Measurements from ENCODE around the gene NCDN. TPM values are rescaled to one million over a fixed set of nuclear protein-coding genes. Genes with fewer than 3 reads are reported as not detected.
A peak's percentile ranks its signal among the peaks of the same experiment; 100 is the strongest.

NCDN gene
- total RNA-seq, 1 experiment from 2014 or later, result 12.8 TPM

DNA sequence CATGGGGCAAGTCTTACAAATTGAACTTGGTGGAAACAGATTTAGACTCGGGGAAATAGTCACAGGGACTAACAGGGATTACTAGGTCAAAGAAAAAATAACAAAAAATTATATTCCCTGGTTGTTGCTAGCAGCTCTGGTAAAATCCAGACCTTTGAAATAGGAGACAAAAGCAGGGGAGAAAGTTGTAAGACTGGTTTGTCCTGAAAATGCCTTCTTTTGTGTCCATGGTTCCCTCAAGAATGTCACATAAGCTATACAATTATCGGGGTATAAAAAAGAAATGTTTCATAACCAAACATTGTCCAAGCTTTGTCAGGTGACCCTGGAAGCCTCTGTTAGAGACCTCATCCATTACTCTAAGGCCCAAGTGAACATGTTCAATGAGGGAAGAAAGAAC lies 33.5 kb upstream of the NCDN start:
- Mint-ChIP-seq H3K4me3 (ENCODE audit: unreplicated experiment) (peak overlapping the region; percentile 13), H3K9me3 (ENCODE audit: unreplicated experiment) (peaks cover 27% of the 10 kb centered on the region), H3K27ac (ENCODE audit: unreplicated experiment) (peak overlapping the region; percentile 36), H3K4me1 (ENCODE audit: low read depth, unreplicated experiment) (peaks cover 31% of the 10 kb centered on the region), H3K36me3 (ENCODE audit: insufficient read depth, unreplicated experiment) (peaks cover 20% of the 10 kb centered on the region), H3K27me3 (ENCODE audit: insufficient read depth, unreplicated experiment) (no peaks in the 10 kb centered on the region)
- no peaks in the 10 kb centered on the region for H3K9me3 ChIP-seq
- ChIA-PET POLR2A (no interaction called here), CTCF (no interaction called here)
- TF ChIP-seq, protein P1, sequence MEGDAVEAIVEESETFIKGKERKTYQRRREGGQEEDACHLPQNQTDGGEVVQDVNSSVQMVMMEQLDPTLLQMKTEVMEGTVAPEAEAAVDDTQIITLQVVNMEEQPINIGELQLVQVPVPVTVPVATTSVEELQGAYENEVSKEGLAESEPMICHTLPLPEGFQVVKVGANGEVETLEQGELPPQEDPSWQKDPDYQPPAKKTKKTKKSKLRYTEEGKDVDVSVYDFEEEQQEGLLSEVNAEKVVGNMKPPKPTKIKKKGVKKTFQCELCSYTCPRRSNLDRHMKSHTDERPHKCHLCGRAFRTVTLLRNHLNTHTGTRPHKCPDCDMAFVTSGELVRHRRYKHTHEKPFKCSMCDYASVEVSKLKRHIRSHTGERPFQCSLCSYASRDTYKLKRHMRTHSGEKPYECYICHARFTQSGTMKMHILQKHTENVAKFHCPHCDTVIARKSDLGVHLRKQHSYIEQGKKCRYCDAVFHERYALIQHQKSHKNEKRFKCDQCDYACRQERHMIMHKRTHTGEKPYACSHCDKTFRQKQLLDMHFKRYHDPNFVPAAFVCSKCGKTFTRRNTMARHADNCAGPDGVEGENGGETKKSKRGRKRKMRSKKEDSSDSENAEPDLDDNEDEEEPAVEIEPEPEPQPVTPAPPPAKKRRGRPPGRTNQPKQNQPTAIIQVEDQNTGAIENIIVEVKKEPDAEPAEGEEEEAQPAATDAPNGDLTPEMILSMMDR (IDR thresholded peaks at IDR 0.05; ENCODE audit: insufficient read depth in 1 of 2, low read depth in 1 of 2, low read length in 1 of 2, severe bottlenecking in 1 of 2, unreplicated experiment in 1 of 2), result no peak
- peaks cover 9% of the 10 kb centered on the region for H3K4me1 ChIP-seq
- no peaks in the 10 kb centered on the region for H3K36me3 ChIP-seq (ENCODE audit: control insufficient read depth, insufficient read depth, low read length)
- intact Hi-C loops (cut with micrococcal nuclease; ENCODE audit: unreplicated experiment), result no loop called here
- no TSS peak for BruUV-seq (replicated peaks)
- H3K4me3 ChIP-seq (ENCODE audit: low read depth, low read length), result no peak overlapping the region
- DNase-seq, result peak in 1 of 2 experiments; percentile 34
- H3K27me3 ChIP-seq (replicated peaks; ENCODE audit: control insufficient read depth, insufficient read depth, low read length), result no peaks in the 10 kb centered on the region

DNA sequence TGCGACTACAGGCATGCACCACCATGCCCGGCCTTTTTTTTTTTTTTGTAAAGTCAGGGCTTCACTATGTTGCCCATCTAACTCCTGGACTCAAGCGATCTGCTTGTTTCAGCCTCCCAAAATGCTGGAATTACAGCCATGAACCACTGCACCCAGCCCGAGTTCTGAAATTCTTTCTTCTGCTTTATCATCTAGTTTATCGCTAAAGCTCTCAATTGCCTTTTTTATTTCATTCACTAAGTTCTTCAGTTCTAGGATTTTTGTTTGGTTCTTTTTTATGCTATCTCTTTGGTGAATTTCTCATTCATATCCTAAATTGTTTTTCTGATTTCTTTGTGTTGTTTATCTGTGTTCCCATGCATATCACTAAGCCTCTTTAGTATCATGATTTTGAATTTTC lies 27.4 kb upstream of the NCDN start:
- BruUV-seq (replicated peaks), result no TSS peak
- Histone ChIP-seq H3K9me3 (no peaks in the 10 kb centered on the region), H3K4me1 (no peaks in the 10 kb centered on the region), H3K4me3 (ENCODE audit: low read depth, low read length) (no peak overlapping the region), H3K36me3 (ENCODE audit: control insufficient read depth, insufficient read depth, low read length) (peaks cover 3% of the 10 kb centered on the region; the same call in 1 of the 2 replicates), H3K27me3 (replicated peaks; ENCODE audit: control insufficient read depth, insufficient read depth, low read length) (no peaks in the 10 kb centered on the region)
- no peak for DNase-seq
- intact Hi-C loops (cut with micrococcal nuclease; ENCODE audit: unreplicated experiment), result no loop called here
- H3K27ac Mint-ChIP-seq (ENCODE audit: unreplicated experiment), result no peak overlapping the region
- ChIA-PET POLR2A (no interaction called here), CTCF (no interaction called here)
- H3K4me3 Mint-ChIP-seq (ENCODE audit: unreplicated experiment), result no peak overlapping the region
- peaks cover 24% of the 10 kb centered on the region for H3K9me3 Mint-ChIP-seq (ENCODE audit: unreplicated experiment)
- no peaks in the 10 kb centered on the region for H3K27me3 Mint-ChIP-seq (ENCODE audit: insufficient read depth, unreplicated experiment)
- peaks cover 34% of the 10 kb centered on the region for H3K36me3 Mint-ChIP-seq (ENCODE audit: insufficient read depth, unreplicated experiment)
- TF ChIP-seq, protein P1 (IDR thresholded peaks at IDR 0.05; ENCODE audit: insufficient read depth in 1 of 2, low read depth in 1 of 2, low read length in 1 of 2, severe bottlenecking in 1 of 2, unreplicated experiment in 1 of 2), result no peak
- H3K4me1 Mint-ChIP-seq (ENCODE audit: low read depth, unreplicated experiment), result peaks cover under 1% of the 10 kb centered on the region

DNA sequence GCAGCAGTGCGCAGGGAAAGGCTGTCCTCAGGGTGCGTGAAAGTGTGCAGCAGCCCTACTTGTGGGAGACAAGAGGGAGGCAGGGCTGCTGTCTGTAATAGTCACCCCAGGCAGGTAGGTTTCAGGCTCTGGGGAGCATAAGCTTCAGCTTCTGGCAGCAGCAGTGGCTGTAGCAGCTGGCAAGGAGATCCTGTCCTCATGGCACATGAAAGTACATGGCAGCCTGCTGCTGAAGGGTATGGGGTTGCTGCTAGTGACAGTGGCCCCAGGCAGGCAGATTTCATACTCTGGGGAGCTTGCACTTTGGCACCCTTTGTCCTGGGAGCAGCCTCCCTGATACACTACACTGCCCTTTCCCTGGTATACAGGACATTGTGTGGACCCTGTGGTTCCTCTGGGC lies 26.7 kb upstream of the NCDN start:
- no peak overlapping the region for H3K4me3 Mint-ChIP-seq (ENCODE audit: unreplicated experiment)
- no peaks in the 10 kb centered on the region for H3K9me3 ChIP-seq
- H3K27me3 Mint-ChIP-seq (ENCODE audit: insufficient read depth, unreplicated experiment), result no peaks in the 10 kb centered on the region
- POLR2A ChIA-PET, result no interaction called here
- no peak overlapping the region for H3K4me3 ChIP-seq (ENCODE audit: low read depth, low read length)
- peaks cover 3% of the 10 kb centered on the region; the same call in 1 of the 2 replicates for H3K36me3 ChIP-seq (ENCODE audit: control insufficient read depth, insufficient read depth, low read length)
- intact Hi-C loops (cut with micrococcal nuclease; ENCODE audit: unreplicated experiment), result no loop called here
- no peak for DNase-seq
- CTCF ChIA-PET, result no interaction called here
- no peaks in the 10 kb centered on the region for H3K4me1 ChIP-seq
- H3K27ac Mint-ChIP-seq (ENCODE audit: unreplicated experiment), result no peak overlapping the region
- no peaks in the 10 kb centered on the region for H3K4me1 Mint-ChIP-seq (ENCODE audit: low read depth, unreplicated experiment)
- H3K9me3 Mint-ChIP-seq (ENCODE audit: unreplicated experiment), result peaks cover 24% of the 10 kb centered on the region
- H3K36me3 Mint-ChIP-seq (ENCODE audit: insufficient read depth, unreplicated experiment), result peaks cover 34% of the 10 kb centered on the region
- BruUV-seq (replicated peaks), result no TSS peak
- TF ChIP-seq, protein P1 (IDR thresholded peaks at IDR 0.05; ENCODE audit: insufficient read depth in 1 of 2, low read depth in 1 of 2, low read length in 1 of 2, severe bottlenecking in 1 of 2, unreplicated experiment in 1 of 2), result no peak
- H3K27me3 ChIP-seq (replicated peaks; ENCODE audit: control insufficient read depth, insufficient read depth, low read length), result no peaks in the 10 kb centered on the region

All from Caco-2 (cell line).